GM23248 (cell line): ENCODE measurements around the gene MOB3B.

Experiments
- EZH2 ChIP-seq: fragments of 200-600 bp; sonication (generic); IDR thresholded peaks from 2 replicates; pipeline ENCODE4 v1.6.1; 2018; ENCODE audit warnings: antibody characterized with exemption, mild to moderate bottlenecking; ENCODE audit not compliant: insufficient read depth, poor library complexity, severe bottlenecking
- EZH2phosphoT487 ChIP-seq: fragments of 200-600 bp; sonication (generic); IDR thresholded peaks from 2 replicates; pipeline ENCODE4 v1.6.1; 2018; ENCODE audit warnings: antibody characterized with exemption, moderate library complexity, mild to moderate bottlenecking, low read depth; ENCODE audit not compliant: insufficient read depth

- no peak for TF ChIP-seq EZH2phosphoT487
- no peak for TF ChIP-seq EZH2
Observed at GRCh38 chr9:27291292-27291691, 238.3 kb downstream of the MOB3B start.
